Measurements from ENCODE around the gene MAPK8IP3.

- TF ChIP-seq EP300 (IDR thresholded peaks at IDR 0.05) (no peak), CTCF (IDR thresholded peaks at IDR 0.05) (no peak), POLR2AphosphoS5 (IDR thresholded peaks at IDR 0.05) (no peak), POLR2A (IDR thresholded peaks at IDR 0.05) (no peak)
Observed at GRCh38 chr16:1784977-1785845, 79.2 kb downstream of the MAPK8IP3 start.

Data from suprapubic skin (tissue), 4 donors.